GM18870 (cell line): Measurements from ENCODE around the gene TTC39C.
A peak's percentile ranks its signal among the peaks of the same experiment; 100 is the strongest.

Experiments used
- ATAC-seq: cut with Tn5 transposase; IDR thresholded peaks from one replicate; pipeline ENCODE4 v1.9.1; 2021; ENCODE audit warnings: moderate library complexity; ENCODE audit not compliant: unreplicated experiment

The TTC39C gene

GRCh38 chr18:24014062-24014985 lies at the start of gene TTC39C:
TTC39C (plus strand) TSS chr18:24014754; CDS start chr18:24014872, 118 bp downstream.
- no peak for ATAC-seq

GRCh38 chr18:23966909-23967308 lies 47.6 kb upstream of the TTC39C start:
- ATAC-seq: no peak

- peak; percentile 57 for ATAC-seq
Observed at GRCh38 chr18:23967321-23968089, 47.0 kb upstream of the TTC39C start.

GRCh38 chr18:23968638-23969604 lies 45.6 kb upstream of the TTC39C start:
- no peak for ATAC-seq

- ATAC-seq: no peak
Observed at GRCh38 chr18:23969664-23970063, 44.9 kb upstream of the TTC39C start.

GRCh38 chr18:23970161-23971096 lies 44.1 kb upstream of the TTC39C start:
- no peak for ATAC-seq

GRCh38 chr18:23971097-23971440 lies 43.5 kb upstream of the TTC39C start:
- no peak for ATAC-seq

- ATAC-seq: no peak
Observed at GRCh38 chr18:23971666-23972230, 42.8 kb upstream of the TTC39C start.

- peak; percentile 73 for ATAC-seq
Observed at GRCh38 chr18:23972453-23972852, 42.1 kb upstream of the TTC39C start.

GRCh38 chr18:23977103-23977502 lies 37.5 kb upstream of the TTC39C start:
- no peak for ATAC-seq

GRCh38 chr18:23977719-23978483 lies 36.7 kb upstream of the TTC39C start:
- ATAC-seq: no peak

GRCh38 chr18:23981369-23981980 lies 33.1 kb upstream of the TTC39C start:
- ATAC-seq: peak; percentile 79

- ATAC-seq: no peak
Observed at GRCh38 chr18:23982155-23983079, 32.1 kb upstream of the TTC39C start.

GRCh38 chr18:23983112-23983511 lies 31.4 kb upstream of the TTC39C start:
- ATAC-seq: no peak

- ATAC-seq: peak; percentile 82
Observed at GRCh38 chr18:23986600-23987359, 27.8 kb upstream of the TTC39C start.
